Heart right ventricle (tissue), 16 donors: ENCODE measurements around the gene SLC39A11. TPM values are rescaled to one million over a fixed set of nuclear protein-coding genes. Genes with fewer than 3 reads are reported as not detected.

Experiments used
- ATAC-seq, 8 donors: fragments of 200-7000 bp; cut with Tn5 transposase; one replicate each; pipeline ENCODE4 v1.9.1; 2020; ENCODE audit warnings: mild to moderate bottlenecking in 8 of 8, moderate library complexity in 8 of 8, moderate number of reproducible peaks in 1 of 8
- DNase-seq, 2 donors: peaks; one replicate each; pipeline ENCODE4 v3.0.0-alpha.2; 2020
- H3K27ac ChIP-seq, 10 donors: fragments of 200-600 bp; sonication (generic) in 2 of 10; one replicate each; pipeline versions ENCODE4 v1.5.0 to v1.8.0; 2020 to 2022; ENCODE audit warnings: mild to moderate bottlenecking in 3 of 10
- H3K27me3 ChIP-seq, 7 donors: fragments of 200-600 bp; one replicate each; pipeline ENCODE4 v1.8.0; 2021 to 2022; ENCODE audit warnings: mild to moderate bottlenecking in 2 of 7
- H3K36me3 ChIP-seq, 9 donors: fragments of 200-600 bp; sonication (generic) in 1 of 9; one replicate each; pipeline versions ENCODE4 v1.5.0 to v1.8.0; 2020 to 2022; ENCODE audit warnings: mild to moderate bottlenecking in 2 of 9
- H3K4me1 ChIP-seq, 9 donors: fragments of 200-600 bp; sonication (generic) in 1 of 9; one replicate each; pipeline versions ENCODE4 v1.5.0 to v1.8.0; 2020 to 2022; ENCODE audit warnings: mild to moderate bottlenecking in 4 of 9
- H3K4me3 ChIP-seq, 10 donors: fragments of 200-600 bp; sonication (generic) in 2 of 10; one replicate each; pipeline versions ENCODE4 v1.5.0 to v1.8.0; 2020 to 2022; ENCODE audit warnings: mild to moderate bottlenecking in 7 of 10, moderate library complexity in 2 of 10
- H3K9me3 ChIP-seq, 11 donors: fragments of 200-600 bp in 10 of 11; sonication (generic) in 2 of 11; one replicate each; pipeline versions ENCODE4 v1.5.0 to v1.8.0; 2013 to 2022; ENCODE audit warnings: mild to moderate bottlenecking in 2 of 11, control low read depth in 1 of 11, moderate library complexity in 1 of 11
- CTCF ChIP-seq, 9 donors: fragments of 200-600 bp; sonication (generic) in 2 of 9; IDR thresholded peaks; one replicate each; pipeline versions ENCODE4 v1.5.0 to v1.8.0; 2021 to 2022; ENCODE audit warnings: antibody characterized with exemption in 9 of 9, mild to moderate bottlenecking in 5 of 9, moderate library complexity in 1 of 9
- WGBS, 2 donors: extraction: QIAGEN DNeasy Blood & Tissue Kit; methylation state at CpG; one replicate each; pipeline ENCODE4 v1.1.7; 2013; ENCODE audit warnings: inconsistent platforms in 1 of 2; 5-methylcytosine and 5-hydroxymethylcytosine counted together
- intact Hi-C, 10 donors: fragments of 100-400 bp; cut with DNase I; formaldehyde crosslinking; loops; one replicate each; pipeline versions ENCODE4 v1.11.1 to v1.14.2; 2022
- polyA plus RNA-seq, 2 donors: library from polyadenylated mRNA; stranded (reverse); fragments of 200-250 nt; gene quantifications; one replicate each; pipeline ENCODE4 v1.2.3, GENCODE V29; 2013
- total RNA-seq, 10 donors: library from RNA; stranded (reverse); fragmentation: NEBNext Ultra II Directional in 3 of 10; extraction: Animal tissue kit (Norgen Biotek cat#: 25700) in 3 of 10; gene quantifications; one replicate each; pipeline versions ENCODE4 v1.2.1 to v1.2.4, GENCODE V29; 2021 to 2023
- donor health status: Arrhythmogenic right ventricular cardiomyopathy.
- donor health status: ischemic (EF 13 %, LVEDD 7.1; RV severe dilation, severe dysfunction).
- donor health status: healthy with polysubstance abuse.
- donor health status: DM: no; HTN: yes; CAD: no.
- donor health status: DM: no; HTN: no; CAD: no.
- donor health status: ischemic (EF 25% LVEDD 6.9; RV normal size, moderate dysfunction).
- donor health status: ischemic (EF 25% LVEDD 5.7; RV mildly dilated, moderate dysfunction).
- donor health status: healthy.
- donor health status: DM: yes; HTN: yes; CAD: no.
- donor health status: Ischemic cardiomyopathy.
- donor health status: ischemic (EF 35%, LVEDD 5.7; RV mildly dilated, moderate dysfunction).
- donor health status: nonischemic (EF 11% LVEDD 7.7; RV severe dilation, severe dysfunction).
- donor health status: DM: yes; HTN: yes; CAD: no.
- donor health status: PGD.
- donor health status: ischemic (EF 29% LVEDD 5.4; RV normal size, mild dysfunction).
- donor health status: nonischemic (EF 23%, LVEDD 6.1; RV moderate dilation, normal function).

The SLC39A11 gene
- total and polyA plus RNA-seq, 12 donors: 2.4 to 11.3 (median 6.4) TPM

GRCh38 chr17:72696156-72696555 lies 396.3 kb downstream of the SLC39A11 start:
- DNase-seq: no peak
- Histone ChIP-seq H3K36me3 (no peaks in the 10 kb centered on the region), H3K9me3 (no peaks in the 10 kb centered on the region), H3K27me3 (no peaks in the 10 kb centered on the region), H3K4me1 (no peaks in the 10 kb centered on the region), H3K27ac (no peak overlapping the region), H3K4me3 (no peak overlapping the region)
- no peak for TF ChIP-seq CTCF (IDR thresholded peaks at IDR 0.05)
- intact Hi-C loops: no loop called here
- no peak for ATAC-seq
- 94 to 98% methylated on average over 9 of the region's 9 CpGs for WGBS, 2 donors

- intact Hi-C loops: no loop called here
These were observed 398.5 kb downstream of the SLC39A11 start for GRCh38 chr17:72693956-72694355.

GRCh38 chr17:72693151-72693878 lies 399.2 kb downstream of the SLC39A11 start:
- Histone ChIP-seq H3K36me3 (no peaks in the 10 kb centered on the region), H3K9me3 (no peaks in the 10 kb centered on the region), H3K27me3 (no peaks in the 10 kb centered on the region), H3K4me1 (no peaks in the 10 kb centered on the region), H3K4me3 (no peak overlapping the region), H3K27ac (no peak overlapping the region)
- TF ChIP-seq CTCF (IDR thresholded peaks at IDR 0.05): no peak
- DNase-seq (no peak), ATAC-seq (no peak)
- 90 to 92% methylated on average over 15 of the region's 15 CpGs for WGBS, 2 donors
- intact Hi-C loops: no loop called here

More at GRCh38 chr17:72693956-72694355, 398.5 kb downstream of the SLC39A11 start:
- Histone ChIP-seq H3K27me3 (no peaks in the 10 kb centered on the region), H3K4me1 (no peaks in the 10 kb centered on the region), H3K4me3 (no peak overlapping the region), H3K27ac (no peak overlapping the region), H3K9me3 (no peaks in the 10 kb centered on the region), H3K36me3 (no peaks in the 10 kb centered on the region)
- DNase-seq (no peak), ATAC-seq (no peak)
- TF ChIP-seq CTCF (IDR thresholded peaks at IDR 0.05): no peak
- 87 to 90% methylated on average over 4 of the region's 4 CpGs for WGBS, 2 donors

GRCh38 chr17:72692676-72693075 lies 399.8 kb downstream of the SLC39A11 start:
- Histone ChIP-seq H3K9me3 (no peaks in the 10 kb centered on the region), H3K27ac (no peak overlapping the region), H3K4me3 (no peak overlapping the region), H3K4me1 (no peaks in the 10 kb centered on the region), H3K27me3 (no peaks in the 10 kb centered on the region), H3K36me3 (no peaks in the 10 kb centered on the region)
- intact Hi-C loops: no loop called here
- 83 to 84% methylated on average over 2 of the region's 2 CpGs for WGBS, 2 donors
- TF ChIP-seq CTCF (IDR thresholded peaks at IDR 0.05): no peak
- DNase-seq (no peak), ATAC-seq (no peak)
